ENCODE data around the gene FNBP1. TPM values are rescaled to one million over a fixed set of nuclear protein-coding genes. Genes with fewer than 3 reads are reported as not detected.

The FNBP1 gene
- 33.6 and 44.3 TPM in 2 replicates for total RNA-seq
- 20.8 and 21.9 TPM in 2 replicates for polyA plus RNA-seq
- 23.5 and 25.9 TPM in 2 replicates for polyA plus RNA-seq (2012)
- polyA minus RNA-seq (ENCODE audit: low replicate concordance): 15.5 and 18.9 TPM in 2 replicates

GRCh38 chr9:130042885-130043653 is at the start of gene FNBP1:
Gene FNBP1 (minus strand): TSS chr9:130043189. CDS start chr9:130042975, 214 bp downstream.
- Histone ChIP-seq H3K4me3 (replicated peaks in 1 of 4; ENCODE audit: control extremely low read depth in 1 of 4, insufficient read depth in 1 of 4, low read depth in 3 of 4, low read length in 4 of 4) (peak within 1 kb of the TSS; percentile 83 to 90 (median 88)), H3K27ac (ENCODE audit: insufficient read depth, low read length) (peak within 1 kb of the TSS; percentile 74), H3K9me3 (ENCODE audit: control insufficient read depth, insufficient read depth, low read depth, low read length) (no peaks in the 10 kb centered on the region)

DNA sequence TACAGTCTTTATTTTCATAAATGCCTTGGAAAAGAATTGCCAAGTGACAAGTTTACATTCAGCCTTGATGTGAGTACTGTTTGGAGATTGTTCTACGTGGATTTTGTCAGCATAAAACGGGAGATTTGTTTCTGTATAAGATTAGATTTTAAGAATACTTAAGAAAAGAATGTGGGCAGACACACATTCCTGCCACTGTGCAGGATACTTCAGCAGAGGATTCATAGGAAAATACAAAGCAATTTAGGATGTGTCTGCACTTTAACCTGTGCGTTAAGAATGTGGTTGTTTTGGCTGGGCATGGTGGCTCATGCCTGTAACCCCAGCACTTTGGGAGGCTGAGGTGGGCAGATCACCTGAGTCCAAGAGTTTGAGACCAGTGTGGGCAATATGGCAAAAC is 47.9 kb upstream of the FNBP1 start:
- H3K4me2 ChIP-seq (ENCODE audit: extremely low read depth, insufficient read depth, low read length): no peak overlapping the region
- no peak overlapping the region for H3K9ac ChIP-seq (ENCODE audit: insufficient read depth, low read length)
- H3K36me3 ChIP-seq (ENCODE audit: control insufficient read depth, insufficient read depth, low read length): peaks cover 5% of the 10 kb centered on the region
- H3K79me2 ChIP-seq (ENCODE audit: control insufficient read depth, insufficient read depth, low read length): no peaks in the 10 kb centered on the region
- no peak for DNase-seq (ENCODE audit: low read depth in 2 of 2)
- TF ChIP-seq EZH2 (IDR thresholded peaks at IDR 0.05; ENCODE audit: low read length, missing control alignments) (no peak), CTCF (conservative IDR thresholded peaks at IDR 0.05 in 1 of 2, IDR thresholded peaks at IDR 0.05 in 1 of 2; ENCODE audit: low read depth in 1 of 2, low read length in 2 of 2) (peak in 1 of 2 donors; percentile 15)
- no peaks in the 10 kb centered on the region for H3K4me1 ChIP-seq (ENCODE audit: control insufficient read depth, extremely low read depth, insufficient read depth, low read length)
- no peak overlapping the region for H3K4me3 ChIP-seq (replicated peaks in 1 of 4; ENCODE audit: control extremely low read depth in 1 of 4, insufficient read depth in 1 of 4, low read depth in 3 of 4, low read length in 4 of 4)
- no peaks in the 10 kb centered on the region for H3K27me3 ChIP-seq (ENCODE audit: control insufficient read depth, insufficient read depth, low read length)
- no peaks in the 10 kb centered on the region for H4K20me1 ChIP-seq (ENCODE audit: control insufficient read depth, extremely low read depth, insufficient read depth, low read length)
- no peak overlapping the region for H3K27ac ChIP-seq (ENCODE audit: insufficient read depth, low read length)
- H2AFZ ChIP-seq (ENCODE audit: low read length): no peak overlapping the region
- H3K9me3 ChIP-seq (ENCODE audit: control insufficient read depth, insufficient read depth, low read depth, low read length): no peaks in the 10 kb centered on the region

More at GRCh38 chr9:130042885-130043653, at the start of gene FNBP1:
- Histone ChIP-seq H4K20me1 (ENCODE audit: control insufficient read depth, extremely low read depth, insufficient read depth, low read length) (no peaks in the 10 kb centered on the region), H3K9ac (ENCODE audit: insufficient read depth, low read length) (peak within 1 kb of the TSS; percentile 76), H3K79me2 (ENCODE audit: control insufficient read depth, insufficient read depth, low read length) (peaks cover 39% of the 10 kb centered on the region), H3K4me1 (ENCODE audit: control insufficient read depth, extremely low read depth, insufficient read depth, low read length) (peaks cover 3% of the 10 kb centered on the region), H3K36me3 (ENCODE audit: control insufficient read depth, insufficient read depth, low read length) (no peaks in the 10 kb centered on the region), H3K27me3 (ENCODE audit: control insufficient read depth, insufficient read depth, low read length) (no peaks in the 10 kb centered on the region), H3K4me2 (ENCODE audit: extremely low read depth, insufficient read depth, low read length) (peak within 1 kb of the TSS; percentile 90), H2AFZ (ENCODE audit: low read length) (peak within 1 kb of the TSS; percentile 55)
- DNase-seq (ENCODE audit: low read depth in 2 of 2): peak; percentile 75 to 77
- TF ChIP-seq CTCF (conservative IDR thresholded peaks at IDR 0.05 in 1 of 2, IDR thresholded peaks at IDR 0.05 in 1 of 2; ENCODE audit: low read depth in 1 of 2, low read length in 2 of 2) (no peak), EZH2 (IDR thresholded peaks at IDR 0.05; ENCODE audit: low read length, missing control alignments) (no peak)

DNA sequence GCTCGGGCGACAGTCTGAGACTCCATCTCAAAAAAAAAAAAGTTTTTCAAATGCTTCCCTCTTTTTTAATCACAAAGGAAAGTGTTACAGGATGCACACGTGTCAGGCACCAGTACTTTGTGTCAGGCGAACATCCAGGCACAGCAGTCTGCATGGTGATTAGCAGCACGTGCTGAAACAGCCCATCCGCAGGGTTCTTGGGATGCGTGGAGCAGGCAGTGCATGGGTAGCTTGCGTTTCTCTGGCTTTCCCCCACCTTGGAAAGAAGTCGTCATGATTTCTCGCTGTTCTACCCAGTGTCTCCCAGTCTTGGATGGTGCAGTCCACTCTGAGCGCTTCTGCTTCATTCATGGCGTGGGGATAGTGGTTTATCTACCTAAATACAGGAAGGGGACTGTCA is 46.2 kb upstream of the FNBP1 start:
- peaks cover 6% of the 10 kb centered on the region for H3K36me3 ChIP-seq (ENCODE audit: control insufficient read depth, insufficient read depth, low read length)
- no peak overlapping the region for H2AFZ ChIP-seq (ENCODE audit: low read length)
- no peaks in the 10 kb centered on the region for H3K79me2 ChIP-seq (ENCODE audit: control insufficient read depth, insufficient read depth, low read length)
- DNase-seq (ENCODE audit: low read depth in 2 of 2): no peak
- no peak overlapping the region for H3K27ac ChIP-seq (ENCODE audit: insufficient read depth, low read length)
- H3K4me1 ChIP-seq (ENCODE audit: control insufficient read depth, extremely low read depth, insufficient read depth, low read length): no peaks in the 10 kb centered on the region
- no peaks in the 10 kb centered on the region for H3K27me3 ChIP-seq (ENCODE audit: control insufficient read depth, insufficient read depth, low read length)
- H3K4me2 ChIP-seq (ENCODE audit: extremely low read depth, insufficient read depth, low read length): no peak overlapping the region
- no peak overlapping the region for H3K9ac ChIP-seq (ENCODE audit: insufficient read depth, low read length)
- H4K20me1 ChIP-seq (ENCODE audit: control insufficient read depth, extremely low read depth, insufficient read depth, low read length): no peaks in the 10 kb centered on the region
- TF ChIP-seq EZH2 (IDR thresholded peaks at IDR 0.05; ENCODE audit: low read length, missing control alignments) (no peak), CTCF (conservative IDR thresholded peaks at IDR 0.05 in 1 of 2, IDR thresholded peaks at IDR 0.05 in 1 of 2; ENCODE audit: low read depth in 1 of 2, low read length in 2 of 2) (no peak)
- no peaks in the 10 kb centered on the region for H3K9me3 ChIP-seq (ENCODE audit: control insufficient read depth, insufficient read depth, low read depth, low read length)
- no peak overlapping the region for H3K4me3 ChIP-seq (replicated peaks in 1 of 4; ENCODE audit: control extremely low read depth in 1 of 4, insufficient read depth in 1 of 4, low read depth in 3 of 4, low read length in 4 of 4)

Data from fibroblast of lung (primary cell).